SJSA1 (cell line): ENCODE data around the gene NLRP9. TPM values are rescaled to one million over a fixed set of nuclear protein-coding genes. Genes with fewer than 3 reads are reported as not detected.
"Not testable (repeated sequence)": the region's sequence is repeated elsewhere in the genome, so short reads cannot be mapped to it uniquely, and the experiment has no call there.

Experiments
- DNase-seq, 2 experiments: peaks; one replicate each; pipeline ENCODE4 v3.0.0-alpha.2; 2015 to 2020; ENCODE audit warnings: low spot score in 2 of 2, low read depth in 1 of 2
- H3K27ac ChIP-seq: fragments of 250-450 bp; sonication (Bioruptor Pico); 2 replicates; pipeline ENCODE4 v1.5.1; 2020; ENCODE audit warnings: mild to moderate bottlenecking, moderate library complexity
- H3K27me3 ChIP-seq: fragments of 250-450 bp; sonication (Bioruptor Pico); replicated peaks from 2 replicates; pipeline ENCODE4 v1.5.1; 2020; ENCODE audit warnings: mild to moderate bottlenecking, moderate library complexity
- H3K36me3 ChIP-seq: fragments of 250-450 bp; sonication (Bioruptor Pico); 2 replicates; pipeline ENCODE4 v1.5.1; 2020; ENCODE audit warnings: mild to moderate bottlenecking
- H3K4me1 ChIP-seq: fragments of 250-450 bp; sonication (Bioruptor Pico); replicated peaks from 2 replicates; pipeline ENCODE4 v1.6.1; 2021; ENCODE audit warnings: mild to moderate bottlenecking
- H3K4me3 ChIP-seq: fragments of 250-450 bp; sonication (Bioruptor Pico); 2 replicates; pipeline ENCODE4 v1.5.1; 2020; ENCODE audit warnings: mild to moderate bottlenecking
- H3K9me3 ChIP-seq: fragments of 250-450 bp; sonication (Bioruptor Pico); replicated peaks from 2 replicates; pipeline ENCODE4 v1.5.1; 2020; ENCODE audit warnings: mild to moderate bottlenecking
- total RNA-seq: library from RNA; depleted of rRNA; stranded (reverse); fragments of >200 nt; shearing (Covaris generic); gene quantifications from 2 replicates; pipeline ENCODE4 v1.2.3, GENCODE V29; 2014; rRNA removed

The NLRP9 gene
- total RNA-seq: not detected in 2 replicates

GRCh38 chr19:55738302-55738701, at the start of gene NLRP9:
TSS of gene NLRP9 (minus strand) at chr19:55738402. CDS start at chr19:55738374, 28 bp downstream.
- Histone ChIP-seq H3K27me3 (no peaks in the 10 kb centered on the region), H3K9me3 (no peaks in the 10 kb centered on the region), H3K4me1 (no peaks in the 10 kb centered on the region), H3K4me3 (no peak within 1 kb of the TSS), H3K27ac (no peak within 1 kb of the TSS), H3K36me3 (no peaks in the 10 kb centered on the region)
- DNase-seq: no peak

- Histone ChIP-seq H3K9me3 (no peaks in the 10 kb centered on the region), H3K4me1 (no peaks in the 10 kb centered on the region), H3K27ac (no peak overlapping the region), H3K27me3 (no peaks in the 10 kb centered on the region), H3K36me3 (no peaks in the 10 kb centered on the region), H3K4me3 (no peak overlapping the region)
- DNase-seq: no peak
Observed at GRCh38 chr19:55781112-55781511, 42.9 kb upstream of the NLRP9 start.

- no peak for DNase-seq
- Histone ChIP-seq H3K27me3 (no peaks in the 10 kb centered on the region), H3K36me3 (no peaks in the 10 kb centered on the region), H3K27ac (no peak overlapping the region), H3K4me3 (no peak overlapping the region), H3K4me1 (no peaks in the 10 kb centered on the region), H3K9me3 (no peaks in the 10 kb centered on the region)
Observed at GRCh38 chr19:55778331-55778730, 40.1 kb upstream of the NLRP9 start.

DNA sequence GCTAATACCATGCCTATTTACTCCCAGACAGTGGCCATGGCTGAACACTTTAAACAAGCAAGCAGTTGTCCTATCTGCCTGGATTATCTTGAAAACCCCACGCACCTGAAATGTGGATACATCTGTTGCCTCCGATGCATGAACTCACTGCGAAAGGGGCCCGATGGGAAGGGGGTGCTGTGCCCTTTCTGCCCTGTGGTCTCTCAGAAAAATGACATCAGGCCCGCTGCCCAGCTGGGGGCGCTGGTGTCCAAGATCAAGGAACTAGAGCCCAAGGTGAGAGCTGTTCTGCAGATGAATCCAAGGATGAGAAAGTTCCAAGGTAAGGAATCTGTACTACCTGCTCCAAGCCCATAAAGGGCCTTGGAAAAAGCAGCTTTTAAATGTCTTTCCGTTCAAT, 39.3 kb upstream of the NLRP9 start:
- Histone ChIP-seq H3K27ac (no peak overlapping the region), H3K9me3 (no peaks in the 10 kb centered on the region), H3K27me3 (no peaks in the 10 kb centered on the region), H3K36me3 (no peaks in the 10 kb centered on the region), H3K4me3 (no peak overlapping the region), H3K4me1 (no peaks in the 10 kb centered on the region)
- no peak for DNase-seq

- not testable (repeated sequence) for H3K36me3 ChIP-seq, H3K27ac ChIP-seq, H3K9me3 ChIP-seq, H3K27me3 ChIP-seq, DNase-seq, H3K4me3 ChIP-seq, H3K4me1 ChIP-seq
Observed at GRCh38 chr19:55769632-55770031, 31.4 kb upstream of the NLRP9 start.

DNA sequence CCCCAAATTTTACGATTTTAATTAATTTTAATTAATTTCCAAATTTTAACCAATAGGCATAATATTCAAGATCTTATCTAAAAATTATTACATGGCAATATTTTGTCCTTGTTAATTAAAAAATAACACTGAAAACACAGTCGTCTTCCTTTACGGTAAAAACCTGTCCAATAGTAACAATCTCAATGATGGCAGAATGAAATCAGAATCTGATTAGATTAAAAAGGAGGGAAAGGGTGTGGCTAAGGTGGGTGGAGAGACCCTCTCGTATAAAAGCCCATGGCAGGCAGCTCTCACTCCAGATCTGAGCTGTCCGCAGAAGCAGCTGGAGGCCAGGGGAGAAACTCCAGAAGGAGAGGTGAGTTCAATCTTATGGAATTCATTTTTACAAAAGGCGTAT, 30.6 kb upstream of the NLRP9 start, which contains the start of gene RFPL4AL1:
Gene RFPL4AL1, plus strand, starts transcription at position 301 of the 400 bp plus-strand sequence. CDS start 2,687 bp downstream, outside the sequence.
- not testable (repeated sequence) for H3K27me3 ChIP-seq, H3K4me1 ChIP-seq, DNase-seq, H3K9me3 ChIP-seq, H3K36me3 ChIP-seq, H3K27ac ChIP-seq, H3K4me3 ChIP-seq

DNA sequence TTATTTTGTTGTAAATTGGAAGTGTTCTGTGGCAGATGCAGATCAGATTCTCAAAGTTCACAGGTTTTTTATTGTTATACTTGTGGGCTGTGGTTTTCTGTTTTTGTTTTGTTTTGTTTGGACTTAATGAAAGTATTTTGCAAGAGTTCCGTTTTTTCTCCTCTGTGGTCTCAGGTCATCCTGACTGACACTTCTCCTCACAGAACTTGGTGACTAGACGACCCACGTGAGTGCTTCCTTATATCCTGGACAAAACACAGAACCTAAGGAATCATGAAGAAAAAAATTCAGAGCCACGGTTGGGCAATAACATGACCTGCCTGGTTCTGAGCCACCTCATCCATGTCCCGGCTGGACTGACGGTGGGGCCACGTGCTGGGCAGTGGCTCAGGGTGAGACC, 28.3 kb upstream of the NLRP9 start:
- no peak overlapping the region for H3K4me3 ChIP-seq
- no peak overlapping the region for H3K27ac ChIP-seq
- DNase-seq: no peak
- H3K36me3 ChIP-seq: no peaks in the 10 kb centered on the region
- no peaks in the 10 kb centered on the region for H3K27me3 ChIP-seq
- no peaks in the 10 kb centered on the region for H3K4me1 ChIP-seq
- H3K9me3 ChIP-seq: no peaks in the 10 kb centered on the region

GRCh38 chr19:55758797-55759196, 20.6 kb upstream of the NLRP9 start, which contains the start of gene RFPL4A:
TSS of gene RFPL4A (plus strand) at chr19:55759097. CDS start at chr19:55761801, 2,704 bp downstream.
- not testable (repeated sequence) for H3K9me3 ChIP-seq, DNase-seq, H3K36me3 ChIP-seq, H3K27me3 ChIP-seq, H3K4me3 ChIP-seq, H3K4me1 ChIP-seq, H3K27ac ChIP-seq

GRCh38 chr19:55756808-55757207, 18.6 kb upstream of the NLRP9 start:
- DNase-seq, H3K9me3 ChIP-seq, H3K27ac ChIP-seq, H3K4me3 ChIP-seq, H3K4me1 ChIP-seq, H3K36me3 ChIP-seq, H3K27me3 ChIP-seq: not testable (repeated sequence)

DNA sequence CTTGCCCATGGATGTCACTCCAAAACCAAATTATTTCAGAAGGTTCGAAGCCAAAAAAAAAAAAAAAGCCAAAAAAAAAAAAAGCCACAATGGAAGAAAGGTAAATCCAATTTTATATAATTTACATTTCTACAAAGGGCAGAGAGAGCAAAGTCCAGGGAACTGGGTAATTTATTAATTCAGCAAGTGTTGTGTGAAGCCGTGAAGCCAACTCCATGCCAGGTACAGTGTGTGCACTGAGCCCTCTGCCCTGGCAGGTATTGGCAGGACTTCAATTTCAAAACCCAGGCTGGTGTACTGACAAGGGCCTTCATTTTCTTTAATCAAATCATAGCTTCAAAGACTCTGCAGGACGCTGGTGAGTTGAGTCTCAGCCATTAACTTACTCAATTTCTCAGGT, 15.2 kb upstream of the NLRP9 start:
- Histone ChIP-seq H3K4me1 (no peaks in the 10 kb centered on the region), H3K27me3 (no peaks in the 10 kb centered on the region), H3K4me3 (no peak overlapping the region), H3K36me3 (no peaks in the 10 kb centered on the region), H3K27ac (no peak overlapping the region), H3K9me3 (no peaks in the 10 kb centered on the region)
- DNase-seq: no peak

GRCh38 chr19:55750715-55751114, 12.5 kb upstream of the NLRP9 start:
- H3K9me3 ChIP-seq: no peaks in the 10 kb centered on the region
- no peak overlapping the region for H3K4me3 ChIP-seq
- H3K36me3 ChIP-seq: no peaks in the 10 kb centered on the region
- no peaks in the 10 kb centered on the region for H3K4me1 ChIP-seq
- no peaks in the 10 kb centered on the region; the same call in 1 of the 2 replicates for H3K27me3 ChIP-seq
- H3K27ac ChIP-seq: no peak overlapping the region
- DNase-seq: no peak

GRCh38 chr19:55730378-55730777, 7.8 kb downstream of the NLRP9 start:
- not testable (repeated sequence) for DNase-seq, H3K4me3 ChIP-seq, H3K4me1 ChIP-seq, H3K36me3 ChIP-seq, H3K27me3 ChIP-seq, H3K27ac ChIP-seq, H3K9me3 ChIP-seq

GRCh38 chr19:55723491-55723890, 14.7 kb downstream of the NLRP9 start:
- DNase-seq: no peak
- H3K36me3 ChIP-seq: no peaks in the 10 kb centered on the region
- H3K9me3 ChIP-seq: peaks cover 8% of the 10 kb centered on the region; the same call in 1 of the 2 replicates
- H3K27ac ChIP-seq: no peak overlapping the region
- no peaks in the 10 kb centered on the region for H3K4me1 ChIP-seq
- no peak overlapping the region for H3K4me3 ChIP-seq
- H3K27me3 ChIP-seq: no peaks in the 10 kb centered on the region

DNA sequence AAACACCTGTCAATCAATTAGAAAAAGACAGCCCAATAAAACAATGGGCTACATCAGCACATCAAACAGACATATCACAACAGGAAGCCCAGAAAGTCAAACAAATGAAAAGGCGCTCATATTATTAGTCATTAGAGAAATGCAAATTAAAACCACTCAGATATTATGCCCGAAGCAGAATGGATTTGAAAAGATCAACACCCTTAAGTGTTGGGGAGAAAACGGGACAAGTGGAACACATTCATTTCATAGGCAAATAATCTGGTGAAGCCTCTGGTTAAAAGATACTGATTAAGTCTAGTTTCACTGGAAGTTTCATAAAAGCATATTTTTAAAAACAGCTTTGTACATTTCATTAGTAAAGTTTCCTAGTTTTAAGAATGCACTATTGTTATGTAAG, 17.4 kb downstream of the NLRP9 start:
- DNase-seq: no peak
- peaks cover 8% of the 10 kb centered on the region; the same call in 1 of the 2 replicates for H3K9me3 ChIP-seq
- no peak overlapping the region for H3K4me3 ChIP-seq
- H3K4me1 ChIP-seq: no peaks in the 10 kb centered on the region
- H3K27ac ChIP-seq: no peak overlapping the region
- H3K27me3 ChIP-seq: no peaks in the 10 kb centered on the region
- no peaks in the 10 kb centered on the region for H3K36me3 ChIP-seq

GRCh38 chr19:55720214-55720746, 17.9 kb downstream of the NLRP9 start:
- no peak overlapping the region for H3K27ac ChIP-seq
- no peak overlapping the region for H3K4me3 ChIP-seq
- no peak for DNase-seq
- no peaks in the 10 kb centered on the region for H3K4me1 ChIP-seq
- no peaks in the 10 kb centered on the region for H3K36me3 ChIP-seq
- H3K27me3 ChIP-seq: no peaks in the 10 kb centered on the region
- peaks cover 8% of the 10 kb centered on the region; the same call in 1 of the 2 replicates for H3K9me3 ChIP-seq
